Chondrocyte (in vitro differentiated cells): ENCODE measurements around the gene IFNL3. TPM values are rescaled to one million over a fixed set of nuclear protein-coding genes. Genes with fewer than 3 reads are reported as not detected.
"Not testable (repeated sequence)": the region's sequence is repeated elsewhere in the genome, so short reads cannot be mapped to it uniquely, and the experiment has no call there.

Experiments used
- DNase-seq: peaks from one replicate; pipeline ENCODE4 v3.0.0; 2021; ENCODE audit warnings: mixed read lengths, low spot score
- H3K27ac Mint-ChIP-seq: one replicate; pipeline ENCODE4 v1.8.0; 2021; ENCODE audit warnings: mild to moderate bottlenecking, moderate library complexity, mixed read lengths; ENCODE audit not compliant: unreplicated experiment
- H3K27me3 Mint-ChIP-seq: 2 replicates; pipeline ENCODE4 v1.8.0; 2021; ENCODE audit warnings: low read depth, mixed read lengths
- H3K36me3 Mint-ChIP-seq: 2 replicates; pipeline ENCODE4 v1.8.0; 2021; ENCODE audit warnings: low read depth, mixed read lengths
- H3K4me1 Mint-ChIP-seq: 2 replicates; pipeline ENCODE4 v1.8.0; 2021; ENCODE audit warnings: low read depth, mild to moderate bottlenecking, mixed read lengths
- H3K4me3 Mint-ChIP-seq: one replicate; pipeline ENCODE4 v1.8.0; 2021; ENCODE audit warnings: mild to moderate bottlenecking, moderate library complexity, mixed read lengths; ENCODE audit not compliant: unreplicated experiment
- H3K9me3 Mint-ChIP-seq: 2 replicates; pipeline ENCODE4 v1.8.0; 2021; ENCODE audit warnings: low read depth, mixed read lengths
- CTCF ChIP-seq: fragments of 200-600 bp; sonication (generic); IDR thresholded peaks from 2 replicates; pipeline ENCODE4 v1.5.0; 2021; ENCODE audit warnings: antibody characterized with exemption, mild to moderate bottlenecking, moderate library complexity
- total RNA-seq: library from RNA; stranded (reverse); gene quantifications from 3 replicates; pipeline ENCODE4 v1.2.1, GENCODE V29; 2021

Gene IFNL3
- total RNA-seq, 1 donor from 2014 or later: not detected

- Mint-ChIP-seq H3K4me1 (no peaks in the 10 kb centered on the region), H3K4me3 (no peak overlapping the region), H3K36me3 (peaks cover 3% of the 10 kb centered on the region), H3K9me3 (peaks cover 14% of the 10 kb centered on the region), H3K27ac (no peak overlapping the region), H3K27me3 (peaks cover 23% of the 10 kb centered on the region)
- no peak for TF ChIP-seq CTCF
- no peak for DNase-seq
Observed at GRCh38 chr19:39217094-39217493, 27.7 kb downstream of the IFNL3 start.

GRCh38 chr19:39215323-39215722 is 29.5 kb downstream of the IFNL3 start:
- H3K36me3 Mint-ChIP-seq, H3K4me3 Mint-ChIP-seq, DNase-seq, H3K4me1 Mint-ChIP-seq, H3K27ac Mint-ChIP-seq: not testable (repeated sequence)
- Mint-ChIP-seq H3K9me3 (peaks cover 14% of the 10 kb centered on the region), H3K27me3 (peaks cover 27% of the 10 kb centered on the region)

GRCh38 chr19:39212375-39212742 is 32.4 kb downstream of the IFNL3 start:
- peaks cover 3% of the 10 kb centered on the region for H3K36me3 Mint-ChIP-seq
- no peak for DNase-seq
- H3K27me3 Mint-ChIP-seq: peaks cover 29% of the 10 kb centered on the region
- TF ChIP-seq CTCF: peak; percentile 66
- H3K4me1 Mint-ChIP-seq: no peaks in the 10 kb centered on the region
- H3K9me3 Mint-ChIP-seq: peaks cover 14% of the 10 kb centered on the region
- H3K27ac Mint-ChIP-seq: no peak overlapping the region
- H3K4me3 Mint-ChIP-seq: no peak overlapping the region

- no peaks in the 10 kb centered on the region for H3K4me1 Mint-ChIP-seq
- H3K27ac Mint-ChIP-seq: no peak overlapping the region
- no peak overlapping the region for H3K4me3 Mint-ChIP-seq
- H3K27me3 Mint-ChIP-seq: peaks cover 25% of the 10 kb centered on the region
- TF ChIP-seq CTCF: no peak
- no peaks in the 10 kb centered on the region for H3K36me3 Mint-ChIP-seq
- peaks cover 9% of the 10 kb centered on the region for H3K9me3 Mint-ChIP-seq
- DNase-seq: no peak
Observed at GRCh38 chr19:39211731-39212374, 33.0 kb downstream of the IFNL3 start.

- H3K36me3 Mint-ChIP-seq: no peaks in the 10 kb centered on the region
- TF ChIP-seq CTCF: no peak
- H3K9me3 Mint-ChIP-seq: no peaks in the 10 kb centered on the region
- peaks cover 23% of the 10 kb centered on the region for H3K27me3 Mint-ChIP-seq
- no peaks in the 10 kb centered on the region for H3K4me1 Mint-ChIP-seq
- H3K27ac Mint-ChIP-seq: no peak overlapping the region
- no peak overlapping the region for H3K4me3 Mint-ChIP-seq
- DNase-seq: no peak
Observed at GRCh38 chr19:39209196-39209595, 35.6 kb downstream of the IFNL3 start.

- TF ChIP-seq CTCF: no peak
- no peak overlapping the region for H3K27ac Mint-ChIP-seq
- peaks cover 19% of the 10 kb centered on the region for H3K27me3 Mint-ChIP-seq
- no peaks in the 10 kb centered on the region for H3K9me3 Mint-ChIP-seq
- no peaks in the 10 kb centered on the region for H3K36me3 Mint-ChIP-seq
- no peak for DNase-seq
- H3K4me3 Mint-ChIP-seq: no peak overlapping the region
- no peaks in the 10 kb centered on the region for H3K4me1 Mint-ChIP-seq
Observed at GRCh38 chr19:39208175-39208795, 36.5 kb downstream of the IFNL3 start.
